Measurements from ENCODE around the gene PXMP4. TPM values are rescaled to one million over a fixed set of nuclear protein-coding genes. Genes with fewer than 3 reads are reported as not detected.

PXMP4 gene
- total RNA-seq, 1 donor from 2014 or later: 9.2 TPM

DNA sequence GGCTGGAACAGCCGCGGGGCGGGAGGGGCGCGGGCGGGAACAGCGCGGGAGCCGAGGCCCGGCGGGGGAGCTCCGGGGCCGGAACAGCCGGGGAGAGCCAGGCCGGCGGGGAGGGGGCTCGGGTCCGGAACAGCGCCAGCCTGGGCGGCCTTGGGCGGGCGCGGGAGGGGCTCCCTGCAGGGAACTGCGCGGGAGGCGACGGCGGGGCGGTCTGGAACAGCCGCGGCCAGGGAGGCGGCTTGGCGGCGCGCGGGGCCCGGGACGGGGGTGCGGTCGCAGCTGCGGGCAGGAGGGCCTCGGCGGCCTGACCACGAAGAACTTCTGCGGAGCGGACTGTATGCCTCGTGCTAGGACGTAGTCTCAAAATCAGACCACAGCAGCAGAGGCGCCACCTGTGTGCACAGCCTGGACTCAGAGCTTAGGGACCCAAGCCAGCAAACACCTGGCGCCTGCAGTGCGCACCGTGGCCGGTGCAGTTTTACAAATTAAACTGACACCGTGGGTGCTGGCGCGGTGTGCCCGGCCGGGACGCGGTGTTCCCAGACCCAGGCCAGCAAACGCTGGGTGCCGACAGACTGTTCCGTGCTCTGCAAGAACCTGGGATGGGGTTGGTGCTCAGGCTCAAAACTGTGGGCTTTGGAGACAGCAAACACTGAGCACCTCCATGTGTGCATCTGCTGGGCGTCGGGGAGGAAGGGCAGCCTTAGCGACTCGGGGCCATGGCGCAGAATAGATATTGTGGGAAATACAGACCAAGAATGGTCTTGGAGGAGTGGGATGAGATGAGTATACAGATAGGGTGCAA, 12.3 kb upstream of the PXMP4 start:
- DNase-seq (ENCODE audit: extremely low read depth, low read depth, low spot score): no peak

DNA sequence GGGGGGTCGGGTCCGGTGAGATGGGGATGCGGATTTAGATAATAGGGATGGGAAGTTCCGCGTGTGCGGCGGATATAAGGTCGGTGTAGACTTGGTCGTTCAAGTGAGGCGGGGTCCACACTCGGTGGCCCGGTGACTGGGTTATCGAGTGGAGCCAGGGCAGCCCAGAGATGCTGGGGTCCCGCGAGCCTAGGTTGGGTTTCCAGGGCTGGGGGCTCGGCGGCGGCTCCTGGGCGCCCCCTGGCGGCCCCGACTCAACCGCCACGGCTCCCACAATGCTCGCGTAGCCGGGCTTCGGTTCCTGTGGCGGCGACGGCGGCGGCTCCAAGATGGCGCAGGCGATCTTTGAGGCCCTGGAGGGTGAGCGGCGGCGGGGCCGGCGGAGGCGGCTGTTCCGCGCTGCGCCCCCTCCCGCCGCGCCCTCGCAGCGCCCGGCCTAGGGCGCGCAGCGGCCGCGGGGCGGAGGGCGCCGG, 11.6 kb upstream of the PXMP4 start, which contains the start of gene ZNF341:
Gene ZNF341, plus strand, starts transcription at position 304 of the 473 bp plus-strand sequence. Its CDS starts 26 bp downstream, at position 330.
- DNase-seq (ENCODE audit: extremely low read depth, low read depth, low spot score): no peak

GRCh38 chr20:33730946-33731692, 11.0 kb upstream of the PXMP4 start:
- DNase-seq (ENCODE audit: extremely low read depth, low read depth, low spot score): no peak

DNA sequence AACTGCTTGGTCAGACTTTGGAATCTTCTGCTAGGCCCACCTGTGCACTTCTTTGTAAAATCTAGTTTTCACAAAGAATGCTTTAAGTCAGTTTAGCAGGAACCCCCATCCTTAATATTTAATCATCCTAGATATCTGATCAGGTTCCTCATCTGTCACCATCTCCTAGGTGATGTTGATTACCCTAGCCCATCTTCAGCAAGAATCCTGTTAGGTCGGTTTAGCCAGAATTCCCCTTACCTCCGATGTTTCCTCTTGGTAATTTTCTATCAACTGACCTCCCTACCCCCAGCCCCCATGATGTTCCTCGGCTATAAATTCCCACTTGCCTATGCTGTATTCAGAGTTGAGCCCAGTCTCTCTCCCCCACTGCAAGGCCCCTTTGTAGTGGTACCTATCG, 9.0 kb upstream of the PXMP4 start:
- DNase-seq (ENCODE audit: extremely low read depth, low read depth, low spot score): no peak

DNA sequence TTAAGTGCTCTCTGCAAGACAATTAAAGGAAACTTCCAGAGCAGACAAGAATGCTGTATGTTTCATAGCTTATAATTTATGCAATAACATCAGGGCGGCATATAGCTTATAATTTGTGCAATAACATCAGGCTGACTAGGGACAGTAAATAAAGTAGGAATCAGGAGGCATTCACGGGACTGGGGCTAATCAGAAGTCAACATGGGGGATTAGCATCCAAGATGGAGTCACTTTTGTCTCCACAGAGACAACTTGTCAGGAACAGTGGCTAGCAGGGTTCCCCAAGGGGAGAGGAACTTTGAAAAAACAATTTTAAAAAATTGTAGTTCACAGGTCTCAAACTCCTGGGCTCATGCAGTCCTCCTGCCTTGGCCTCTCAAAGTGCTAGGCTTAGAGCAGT, 8.4 kb upstream of the PXMP4 start:
- no peak for DNase-seq (ENCODE audit: extremely low read depth, low read depth, low spot score)

DNA sequence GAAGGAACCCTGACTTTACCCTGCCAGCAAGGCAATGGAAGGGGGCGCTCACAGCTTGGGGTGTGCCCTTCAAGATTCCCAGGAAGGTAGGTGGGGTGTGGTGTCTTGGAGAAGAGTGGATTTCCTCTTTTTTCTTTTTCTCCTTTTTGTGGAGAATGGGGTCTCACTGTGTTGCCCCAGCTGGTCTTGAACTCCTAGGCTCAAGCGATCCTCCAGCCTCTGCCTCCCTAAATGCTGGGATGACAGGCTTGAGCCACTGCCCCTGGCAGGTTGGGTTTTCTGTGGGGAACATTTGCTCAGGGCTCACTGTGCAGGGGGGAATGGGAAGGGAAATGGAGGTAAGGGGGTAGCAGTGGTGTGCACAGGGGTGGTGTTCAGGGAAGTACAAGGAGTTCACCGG, 7.7 kb upstream of the PXMP4 start:
- DNase-seq (ENCODE audit: extremely low read depth, low read depth, low spot score): no peak

- no peak for DNase-seq (ENCODE audit: extremely low read depth, low read depth, low spot score)
These were observed 7.0 kb upstream of the PXMP4 start for GRCh38 chr20:33727115-33727479.

DNA sequence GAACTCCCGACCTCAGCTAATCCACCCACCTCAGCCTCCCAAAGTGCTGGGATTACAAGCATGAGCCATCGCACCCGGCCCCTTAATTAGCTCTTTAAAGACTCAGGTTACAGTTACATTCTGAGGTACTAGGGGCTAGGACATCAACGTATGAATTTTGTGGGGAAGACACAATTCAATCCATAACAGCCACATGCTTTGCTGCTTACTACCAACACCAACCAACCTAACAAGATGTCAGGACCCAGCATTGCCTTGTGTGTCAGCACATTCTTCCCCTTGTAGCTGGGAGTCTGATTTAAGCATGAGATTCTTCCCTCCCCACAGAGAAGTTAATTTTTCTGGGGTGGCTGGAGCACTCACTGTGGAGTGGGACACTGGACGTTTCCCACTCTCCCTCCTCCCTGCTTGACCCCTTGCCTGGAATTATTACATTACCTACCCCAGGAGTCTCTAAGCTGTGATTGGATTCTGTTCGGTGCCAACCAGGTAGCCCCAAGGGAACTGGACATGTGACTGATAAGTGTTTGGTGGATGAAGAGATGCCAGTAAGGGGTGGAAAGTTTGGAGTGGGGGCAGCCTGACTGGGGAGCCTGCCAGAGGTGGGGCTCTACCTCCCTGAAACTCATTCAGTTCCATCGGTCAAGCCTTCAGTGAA, 5.6 kb upstream of the PXMP4 start:
- DNase-seq (ENCODE audit: extremely low read depth, low read depth, low spot score): no peak

- DNase-seq (ENCODE audit: extremely low read depth, low read depth, low spot score): no peak
These were observed 4.5 kb upstream of the PXMP4 start for GRCh38 chr20:33724439-33725094.

GRCh38 chr20:33721391-33722140, 1.5 kb upstream of the PXMP4 start:
- DNase-seq (ENCODE audit: extremely low read depth, low read depth, low spot score): no peak

- no peak for DNase-seq (ENCODE audit: extremely low read depth, low read depth, low spot score)
These were observed 677 bp downstream of the PXMP4 start for GRCh38 chr20:33719277-33719988.

GRCh38 chr20:33716498-33716897, 3.6 kb downstream of the PXMP4 start:
- no peak for DNase-seq (ENCODE audit: extremely low read depth, low read depth, low spot score)

DNA sequence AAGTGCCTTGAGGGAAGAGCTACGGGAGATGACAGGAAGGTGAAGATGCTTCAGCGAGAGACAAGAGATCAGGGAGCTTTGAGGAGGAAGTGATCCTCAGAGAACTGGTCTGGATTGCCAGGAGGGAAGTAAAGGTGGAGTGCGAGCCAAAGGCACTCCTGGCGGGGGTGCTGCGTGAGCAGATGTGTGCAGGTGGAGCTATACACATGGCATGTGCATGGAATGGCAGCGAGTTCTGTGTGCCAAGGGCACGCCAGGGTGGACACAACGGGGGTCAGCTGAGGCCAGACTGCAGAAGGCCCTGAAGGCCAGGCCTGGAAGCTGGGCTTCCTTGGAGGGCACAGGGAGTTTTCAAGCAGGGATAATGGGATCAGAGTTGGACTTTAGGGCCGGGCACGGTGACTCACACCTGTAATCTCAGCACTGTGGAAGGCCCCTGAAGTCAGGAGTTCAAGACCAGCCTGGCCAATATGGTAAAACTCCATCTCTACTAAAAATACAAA, 6.2 kb downstream of the PXMP4 start:
- no peak for DNase-seq (ENCODE audit: extremely low read depth, low read depth, low spot score)

GRCh38 chr20:33711446-33711738, 8.7 kb downstream of the PXMP4 start:
- DNase-seq (ENCODE audit: extremely low read depth, low read depth, low spot score): no peak

GRCh38 chr20:33710681-33711445, 9.2 kb downstream of the PXMP4 start:
- no peak for DNase-seq (ENCODE audit: extremely low read depth, low read depth, low spot score)

DNA sequence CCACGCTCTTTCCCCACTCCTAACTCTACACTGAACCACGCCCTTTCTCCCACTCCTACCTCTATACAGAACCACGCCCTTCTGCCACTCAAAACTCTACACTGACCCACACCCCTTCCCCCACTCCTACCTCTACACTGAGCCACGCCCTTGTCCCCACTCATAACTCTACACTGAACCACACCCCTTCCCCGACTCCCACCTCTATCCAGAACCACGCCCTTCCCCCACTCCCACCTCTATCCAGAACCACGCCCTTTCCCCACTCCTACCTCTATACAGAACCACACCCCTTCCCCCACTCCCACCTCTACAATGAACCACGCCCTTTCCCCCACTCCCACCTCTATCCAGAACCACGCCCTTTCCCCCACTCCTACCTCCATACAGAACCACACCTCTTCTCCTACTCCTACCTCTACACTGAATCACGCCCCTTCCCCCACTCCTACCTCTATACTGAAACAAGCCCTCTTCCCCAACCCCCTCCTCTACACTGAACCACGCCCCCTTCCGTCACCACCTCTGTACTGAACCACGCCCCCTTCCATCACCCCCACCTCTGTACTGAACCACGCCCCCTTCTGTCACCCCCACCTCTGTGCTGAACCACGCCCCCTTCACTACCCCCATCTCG, 10.1 kb downstream of the PXMP4 start:
- no peak for DNase-seq (ENCODE audit: extremely low read depth, low read depth, low spot score)

GRCh38 chr20:33709398-33709797, 10.7 kb downstream of the PXMP4 start:
- no peak for DNase-seq (ENCODE audit: extremely low read depth, low read depth, low spot score)

GRCh38 chr20:33707668-33708067, 12.4 kb downstream of the PXMP4 start:
- no peak for DNase-seq (ENCODE audit: extremely low read depth, low read depth, low spot score)
